ENCODE results near the gene MAPK10.

- TF ChIP-seq POLR2A (IDR thresholded peaks at IDR 0.05): no peak
- no peak for TF ChIP-seq CTCF (IDR thresholded peaks at IDR 0.05)
These were observed 87.2 kb downstream of the MAPK10 start for GRCh38 chr4:86272669-86273068.
